GM23338 (cell line): ENCODE results near the gene USP32.

Experiments used
- CREB1 ChIP-seq: fragments of 250-450 bp; sonication (Bioruptor Pico); IDR thresholded peaks from 2 replicates; pipeline ENCODE4 v1.5.0; 2020; ENCODE audit warnings: low read depth, mild to moderate bottlenecking, moderate library complexity
- CTCF ChIP-seq, 2 experiments: fragments of 200-600 bp in 1 of 2; sonication (generic) in 1 of 2; conservative IDR thresholded peaks; 2 replicates each; pipeline versions ENCODE4 v1.5.1 to v1.6.1; 2016 to 2017; ENCODE audit warnings: antibody characterized with exemption in 2 of 2, low read depth in 2 of 2, mild to moderate bottlenecking in 2 of 2, moderate library complexity in 1 of 2
- EZH2 ChIP-seq: fragments of 200-600 bp; sonication (generic); IDR thresholded peaks from one replicate; pipeline ENCODE4 v1.8.0; 2017; ENCODE audit warnings: antibody characterized with exemption, mild to moderate bottlenecking, low read depth; ENCODE audit not compliant: unreplicated experiment
- EZH2phosphoT487 ChIP-seq: fragments of 200-600 bp; sonication (generic); IDR thresholded peaks from one replicate; pipeline ENCODE4 v1.8.1; 2018; ENCODE audit warnings: antibody characterized with exemption; ENCODE audit not compliant: unreplicated experiment
- JUNB ChIP-seq: IDR thresholded peaks from one replicate; pipeline ENCODE4 v1.6.1; 2016; ENCODE audit warnings: antibody characterized with exemption; ENCODE audit not compliant: unreplicated experiment
- NANOG ChIP-seq: IDR thresholded peaks from 2 replicates; pipeline ENCODE4 v1.6.1; 2016; ENCODE audit warnings: antibody characterized with exemption, borderline replicate concordance
- POLR2AphosphoS5 ChIP-seq: IDR thresholded peaks from 2 replicates; pipeline ENCODE4 v1.6.1; 2016; ENCODE audit warnings: antibody characterized with exemption, low read depth
- REST ChIP-seq: IDR thresholded peaks from one replicate; pipeline ENCODE4 v1.6.1; 2018; ENCODE audit warnings: antibody characterized with exemption; ENCODE audit not compliant: unreplicated experiment
- ZNF331 ChIP-seq: fragments of 250-450 bp; sonication (Bioruptor Pico); IDR thresholded peaks from 2 replicates; pipeline ENCODE4 v1.5.0; 2020; ENCODE audit warnings: low read depth, mild to moderate bottlenecking, moderate library complexity
- TF ChIP-seq, protein P1 (sequence below): IDR thresholded peaks from 2 replicates; pipeline ENCODE4 v1.6.1; 2016; ENCODE audit warnings: antibody characterized with exemption
- TF ChIP-seq, protein P2 (sequence below): fragments of 250-450 bp; sonication (Bioruptor Pico); IDR thresholded peaks from 2 replicates; pipeline ENCODE4 v1.5.0; 2020; ENCODE audit warnings: mild to moderate bottlenecking, moderate library complexity

DNA sequence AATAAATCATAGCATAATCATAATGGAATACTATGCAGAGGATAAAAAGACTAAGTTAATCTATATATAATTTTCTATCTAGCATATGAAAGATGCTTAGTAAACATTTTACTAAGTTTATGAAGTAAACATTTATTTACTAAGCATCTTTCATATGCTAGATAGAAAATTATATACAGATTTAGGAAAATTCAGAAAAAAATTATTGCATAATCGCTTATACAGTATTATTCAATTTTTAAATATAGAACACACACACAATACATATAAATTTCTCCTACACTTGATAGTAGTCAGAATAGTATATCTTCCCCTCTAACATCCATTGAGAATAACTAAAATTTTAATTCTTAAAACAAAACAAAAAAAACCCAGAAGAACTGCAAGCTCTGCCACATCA is 131.4 kb downstream of the USP32 start:
- no peak for TF ChIP-seq CTCF (conservative IDR thresholded peaks at IDR 0.05; ENCODE audit: low read depth in 2 of 2)
- no peak for TF ChIP-seq EZH2phosphoT487
- no peak for TF ChIP-seq POLR2AphosphoS5
- TF ChIP-seq EZH2, result no peak
- no peak for TF ChIP-seq NANOG
- no peak for TF ChIP-seq CREB1 (CRISPR knock-in tag)
- TF ChIP-seq REST, result no peak
- TF ChIP-seq JUNB, result no peak
- TF ChIP-seq ZNF331 (CRISPR knock-in tag), result no peak
- TF ChIP-seq, protein P1, sequence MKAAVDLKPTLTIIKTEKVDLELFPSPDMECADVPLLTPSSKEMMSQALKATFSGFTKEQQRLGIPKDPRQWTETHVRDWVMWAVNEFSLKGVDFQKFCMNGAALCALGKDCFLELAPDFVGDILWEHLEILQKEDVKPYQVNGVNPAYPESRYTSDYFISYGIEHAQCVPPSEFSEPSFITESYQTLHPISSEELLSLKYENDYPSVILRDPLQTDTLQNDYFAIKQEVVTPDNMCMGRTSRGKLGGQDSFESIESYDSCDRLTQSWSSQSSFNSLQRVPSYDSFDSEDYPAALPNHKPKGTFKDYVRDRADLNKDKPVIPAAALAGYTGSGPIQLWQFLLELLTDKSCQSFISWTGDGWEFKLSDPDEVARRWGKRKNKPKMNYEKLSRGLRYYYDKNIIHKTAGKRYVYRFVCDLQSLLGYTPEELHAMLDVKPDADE, result no peak
- TF ChIP-seq, protein P2, sequence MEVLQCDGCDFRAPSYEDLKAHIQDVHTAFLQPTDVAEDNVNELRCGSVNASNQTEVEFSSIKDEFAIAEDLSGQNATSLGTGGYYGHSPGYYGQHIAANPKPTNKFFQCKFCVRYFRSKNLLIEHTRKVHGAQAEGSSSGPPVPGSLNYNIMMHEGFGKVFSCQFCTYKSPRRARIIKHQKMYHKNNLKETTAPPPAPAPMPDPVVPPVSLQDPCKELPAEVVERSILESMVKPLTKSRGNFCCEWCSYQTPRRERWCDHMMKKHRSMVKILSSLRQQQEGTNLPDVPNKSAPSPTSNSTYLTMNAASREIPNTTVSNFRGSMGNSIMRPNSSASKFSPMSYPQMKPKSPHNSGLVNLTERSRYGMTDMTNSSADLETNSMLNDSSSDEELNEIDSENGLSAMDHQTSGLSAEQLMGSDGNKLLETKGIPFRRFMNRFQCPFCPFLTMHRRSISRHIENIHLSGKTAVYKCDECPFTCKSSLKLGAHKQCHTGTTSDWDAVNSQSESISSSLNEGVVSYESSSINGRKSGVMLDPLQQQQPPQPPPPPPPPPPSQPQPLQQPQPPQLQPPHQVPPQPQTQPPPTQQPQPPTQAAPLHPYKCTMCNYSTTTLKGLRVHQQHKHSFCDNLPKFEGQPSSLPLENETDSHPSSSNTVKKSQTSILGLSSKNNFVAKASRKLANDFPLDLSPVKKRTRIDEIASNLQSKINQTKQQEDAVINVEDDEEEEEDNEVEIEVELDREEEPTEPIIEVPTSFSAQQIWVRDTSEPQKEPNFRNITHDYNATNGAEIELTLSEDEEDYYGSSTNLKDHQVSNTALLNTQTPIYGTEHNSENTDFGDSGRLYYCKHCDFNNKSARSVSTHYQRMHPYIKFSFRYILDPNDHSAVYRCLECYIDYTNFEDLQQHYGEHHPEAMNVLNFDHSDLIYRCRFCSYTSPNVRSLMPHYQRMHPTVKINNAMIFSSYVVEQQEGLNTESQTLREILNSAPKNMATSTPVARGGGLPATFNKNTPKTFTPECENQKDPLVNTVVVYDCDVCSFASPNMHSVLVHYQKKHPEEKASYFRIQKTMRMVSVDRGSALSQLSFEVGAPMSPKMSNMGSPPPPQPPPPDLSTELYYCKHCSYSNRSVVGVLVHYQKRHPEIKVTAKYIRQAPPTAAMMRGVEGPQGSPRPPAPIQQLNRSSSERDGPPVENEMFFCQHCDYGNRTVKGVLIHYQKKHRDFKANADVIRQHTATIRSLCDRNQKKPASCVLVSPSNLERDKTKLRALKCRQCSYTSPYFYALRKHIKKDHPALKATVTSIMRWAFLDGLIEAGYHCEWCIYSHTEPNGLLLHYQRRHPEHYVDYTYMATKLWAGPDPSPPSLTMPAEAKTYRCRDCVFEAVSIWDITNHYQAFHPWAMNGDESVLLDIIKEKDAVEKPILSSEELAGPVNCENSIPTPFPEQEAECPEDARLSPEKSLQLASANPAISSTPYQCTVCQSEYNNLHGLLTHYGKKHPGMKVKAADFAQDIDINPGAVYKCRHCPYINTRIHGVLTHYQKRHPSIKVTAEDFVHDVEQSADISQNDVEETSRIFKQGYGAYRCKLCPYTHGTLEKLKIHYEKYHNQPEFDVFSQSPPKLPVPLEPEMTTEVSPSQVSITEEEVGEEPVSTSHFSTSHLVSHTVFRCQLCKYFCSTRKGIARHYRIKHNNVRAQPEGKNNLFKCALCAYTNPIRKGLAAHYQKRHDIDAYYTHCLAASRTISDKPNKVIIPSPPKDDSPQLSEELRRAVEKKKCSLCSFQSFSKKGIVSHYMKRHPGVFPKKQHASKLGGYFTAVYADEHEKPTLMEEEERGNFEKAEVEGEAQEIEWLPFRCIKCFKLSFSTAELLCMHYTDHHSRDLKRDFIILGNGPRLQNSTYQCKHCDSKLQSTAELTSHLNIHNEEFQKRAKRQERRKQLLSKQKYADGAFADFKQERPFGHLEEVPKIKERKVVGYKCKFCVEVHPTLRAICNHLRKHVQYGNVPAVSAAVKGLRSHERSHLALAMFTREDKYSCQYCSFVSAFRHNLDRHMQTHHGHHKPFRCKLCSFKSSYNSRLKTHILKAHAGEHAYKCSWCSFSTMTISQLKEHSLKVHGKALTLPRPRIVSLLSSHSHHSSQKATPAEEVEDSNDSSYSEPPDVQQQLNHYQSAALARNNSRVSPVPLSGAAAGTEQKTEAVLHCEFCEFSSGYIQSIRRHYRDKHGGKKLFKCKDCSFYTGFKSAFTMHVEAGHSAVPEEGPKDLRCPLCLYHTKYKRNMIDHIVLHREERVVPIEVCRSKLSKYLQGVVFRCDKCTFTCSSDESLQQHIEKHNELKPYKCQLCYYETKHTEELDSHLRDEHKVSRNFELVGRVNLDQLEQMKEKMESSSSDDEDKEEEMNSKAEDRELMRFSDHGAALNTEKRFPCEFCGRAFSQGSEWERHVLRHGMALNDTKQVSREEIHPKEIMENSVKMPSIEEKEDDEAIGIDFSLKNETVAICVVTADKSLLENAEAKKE (CRISPR knock-in tag), result no peak
